Omental fat pad (tissue), 4 donors: ENCODE data around the gene ITPR3. TPM values are rescaled to one million over a fixed set of nuclear protein-coding genes. Genes with fewer than 3 reads are reported as not detected.

ENCODE experiments used
- ATAC-seq: fragments of 150-250 bp; one replicate; pipeline ENCODE4 v1.9.1; 2016; ENCODE audit warnings: mild to moderate bottlenecking, moderate library complexity; ENCODE audit not compliant: low FRiP score
- DNase-seq: peaks from one replicate; pipeline ENCODE4 v3.0.0-alpha.2; 2019; ENCODE audit warnings: low spot score
- CTCF ChIP-seq, 3 donors: fragments of 450-650 bp; IDR thresholded peaks; one replicate each; pipeline ENCODE4 v1.5.1; 2016 to 2017; ENCODE audit warnings: antibody characterized with exemption in 3 of 3, mild to moderate bottlenecking in 3 of 3, moderate library complexity in 2 of 3
- total RNA-seq, 4 donors: library from RNA; depleted of rRNA; stranded (reverse); fragments of >200 nt; gene quantifications; one replicate each; pipeline ENCODE4 v1.1.0, GENCODE V29; 2016

ITPR3 gene
- total RNA-seq, 4 donors from 2014 or later, result 25.7 to 62.0 (median 35.9) TPM

- no peak for ATAC-seq
Observed at GRCh38 chr6:33642897-33643296, 21.8 kb downstream of the ITPR3 start.

GRCh38 chr6:33651403-33651802, 30.3 kb downstream of the ITPR3 start:
- DNase-seq (no peak), ATAC-seq (no peak)
- TF ChIP-seq CTCF (IDR thresholded peaks at IDR 0.05), result no peak

More at GRCh38 chr6:33642897-33643296, 21.8 kb downstream of the ITPR3 start:
- DNase-seq, result no peak
- TF ChIP-seq CTCF (IDR thresholded peaks at IDR 0.05), result no peak

GRCh38 chr6:33652002-33652401, 30.9 kb downstream of the ITPR3 start:
- DNase-seq (no peak), ATAC-seq (no peak)
- TF ChIP-seq CTCF (IDR thresholded peaks at IDR 0.05), result no peak

GRCh38 chr6:33654831-33655554, 33.9 kb downstream of the ITPR3 start:
- ATAC-seq (no peak), DNase-seq (no peak)

GRCh38 chr6:33656844-33657243, 35.7 kb downstream of the ITPR3 start:
- TF ChIP-seq CTCF (IDR thresholded peaks at IDR 0.05), result no peak
- no peak for ATAC-seq
- no peak for DNase-seq

More at GRCh38 chr6:33654831-33655554, 33.9 kb downstream of the ITPR3 start:
- no peak for TF ChIP-seq CTCF (IDR thresholded peaks at IDR 0.05)

- DNase-seq (no peak), ATAC-seq (no peak)
- TF ChIP-seq CTCF (IDR thresholded peaks at IDR 0.05), result no peak
Observed at GRCh38 chr6:33658982-33659689, 38.0 kb downstream of the ITPR3 start.

- ATAC-seq, result no peak
- TF ChIP-seq CTCF (IDR thresholded peaks at IDR 0.05), result no peak
- DNase-seq, result no peak
Observed at GRCh38 chr6:33659986-33660385, 38.9 kb downstream of the ITPR3 start.
